ENCODE measurements around the gene DCDC2. TPM values are rescaled to one million over a fixed set of nuclear protein-coding genes. Genes with fewer than 3 reads are reported as not detected.

The DCDC2 gene
- total RNA-seq, 4 donors from 2014 or later: not detected

- WGBS, 2 donors: 60 to 62% methylated on average over 3 of the region's 3 CpGs
Measured at GRCh38 chr6:24229696-24230405, 128.0 kb downstream of the DCDC2 start.

DNA sequence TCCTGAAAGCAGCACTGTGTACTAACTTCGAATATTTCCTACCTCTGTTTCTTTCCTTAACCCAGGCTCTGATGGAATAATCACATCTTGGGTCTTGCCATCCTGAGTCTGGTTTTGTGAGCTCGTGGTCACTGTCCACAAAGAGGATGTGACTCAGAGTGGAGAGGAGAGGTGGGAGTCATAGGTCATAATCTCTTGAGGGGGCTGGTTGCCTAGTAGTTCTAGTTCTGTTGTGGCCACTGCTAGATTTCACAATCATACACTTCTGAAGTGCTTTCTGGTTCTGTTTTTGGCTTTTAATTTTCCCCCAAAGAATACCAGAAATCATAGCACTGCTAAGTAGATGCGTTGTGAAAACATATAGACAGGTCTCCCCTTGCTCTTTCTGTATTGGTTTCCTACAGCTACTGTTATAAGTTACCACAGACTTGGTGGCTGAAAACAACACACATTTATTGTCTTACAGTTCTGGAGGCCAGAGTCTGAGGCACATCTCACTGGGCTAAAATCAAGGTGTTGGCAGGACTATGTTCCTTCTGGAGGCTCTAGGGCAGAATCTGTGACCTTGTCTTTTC is 129.1 kb downstream of the DCDC2 start:
- peak overlapping the region in 1 of 4 donors; percentile 45 for H3K27ac ChIP-seq
- 25 to 29% methylated on average over 3 of the region's 3 CpGs for WGBS, 2 donors
- peaks cover 0 to 15% (median 0%) of the 10 kb centered on the region in 4 donors for H3K4me1 ChIP-seq
- TF ChIP-seq POLR2A (IDR thresholded peaks at IDR 0.05) (no peak), EP300 (IDR thresholded peaks at IDR 0.05) (no peak), CTCF (IDR thresholded peaks at IDR 0.05) (no peak)
- H3K4me3 ChIP-seq: no peak overlapping the region
- H3K27me3 ChIP-seq: no peaks in the 10 kb centered on the region
- no peaks in the 10 kb centered on the region for H3K9me3 ChIP-seq
- no peaks in the 10 kb centered on the region for H3K36me3 ChIP-seq
- DNase-seq (ENCODE audit: low spot score in 2 of 2): no peak

More at GRCh38 chr6:24229696-24230405, 128.0 kb downstream of the DCDC2 start:
- Histone ChIP-seq H3K27ac (no peak overlapping the region), H3K9me3 (no peaks in the 10 kb centered on the region), H3K4me3 (no peak overlapping the region), H3K4me1 (peaks cover 0 to 15% (median 0%) of the 10 kb centered on the region in 4 donors), H3K27me3 (no peaks in the 10 kb centered on the region), H3K36me3 (no peaks in the 10 kb centered on the region)
- TF ChIP-seq EP300 (IDR thresholded peaks at IDR 0.05) (no peak), CTCF (IDR thresholded peaks at IDR 0.05) (no peak), POLR2A (IDR thresholded peaks at IDR 0.05) (no peak)
- no peak for DNase-seq (ENCODE audit: low spot score in 2 of 2)

GRCh38 chr6:24228123-24228522 is 129.7 kb downstream of the DCDC2 start:
- Histone ChIP-seq H3K4me3 (no peak overlapping the region), H3K4me1 (peaks cover 0 to 15% (median 0%) of the 10 kb centered on the region in 4 donors), H3K36me3 (no peaks in the 10 kb centered on the region), H3K27ac (peak overlapping the region in 1 of 4 donors; percentile 45), H3K9me3 (no peaks in the 10 kb centered on the region), H3K27me3 (no peaks in the 10 kb centered on the region)
- DNase-seq (ENCODE audit: low spot score in 2 of 2): no peak
- 15 to 27% methylated on average over 2 of the region's 2 CpGs for WGBS, 2 donors
- TF ChIP-seq POLR2A (IDR thresholded peaks at IDR 0.05) (no peak), EP300 (IDR thresholded peaks at IDR 0.05) (no peak), CTCF (IDR thresholded peaks at IDR 0.05) (no peak)

- DNase-seq (ENCODE audit: low spot score in 2 of 2): no peak
- TF ChIP-seq CTCF (IDR thresholded peaks at IDR 0.05) (no peak), EP300 (IDR thresholded peaks at IDR 0.05) (no peak), POLR2A (IDR thresholded peaks at IDR 0.05) (no peak)
- WGBS, 2 donors: 28 to 36% methylated on average over 4 of the region's 4 CpGs
- H3K4me3 ChIP-seq: no peak overlapping the region
- no peaks in the 10 kb centered on the region for H3K27me3 ChIP-seq
- peaks cover 0 to 15% (median 0%) of the 10 kb centered on the region in 4 donors for H3K4me1 ChIP-seq
- no peaks in the 10 kb centered on the region for H3K9me3 ChIP-seq
- no peak overlapping the region for H3K27ac ChIP-seq
- H3K36me3 ChIP-seq: no peaks in the 10 kb centered on the region
Measured at GRCh38 chr6:24227556-24227955, 130.3 kb downstream of the DCDC2 start.

GRCh38 chr6:24226541-24226940 is 131.3 kb downstream of the DCDC2 start:
- Histone ChIP-seq H3K9me3 (no peaks in the 10 kb centered on the region), H3K4me3 (no peak overlapping the region), H3K27ac (no peak overlapping the region), H3K27me3 (no peaks in the 10 kb centered on the region), H3K4me1 (peaks cover 0 to 15% (median 0%) of the 10 kb centered on the region in 4 donors), H3K36me3 (no peaks in the 10 kb centered on the region)
- TF ChIP-seq EP300 (IDR thresholded peaks at IDR 0.05): no peak
- TF ChIP-seq CTCF (IDR thresholded peaks at IDR 0.05): no peak
- no peak for TF ChIP-seq POLR2A (IDR thresholded peaks at IDR 0.05)
- no peak for DNase-seq (ENCODE audit: low spot score in 2 of 2)
- WGBS, 2 donors: 80 to 81% methylated on average over 3 of the region's 3 CpGs

All from tibial nerve (tissue), 4 donors.